ENCODE data around the gene RBP7. TPM values are rescaled to one million over a fixed set of nuclear protein-coding genes. Genes with fewer than 3 reads are reported as not detected.
A peak's percentile ranks its signal among the peaks of the same experiment; 100 is the strongest.

The RBP7 gene
- total and polyA plus RNA-seq, 2 donors (not counting 3 experiments of a cell fraction or from before 2014, with no cell fraction given): not detected

- no peak overlapping the region for H3K27ac ChIP-seq (ENCODE audit: insufficient read depth, low read depth, low read length)
- ChIA-PET CTCF (interaction anchor here (0.7 to 1.2 kb wide), 2 partner anchors 11 to 41 kb away, joined by 3 to 4 read pairs; no protein-coding TSS in a partner anchor), POLR2A (no interaction called here)
- H3K79me2 ChIP-seq (ENCODE audit: control insufficient read depth, insufficient read depth, low read length): no peaks in the 10 kb centered on the region
- no peak overlapping the region for H3K9ac ChIP-seq (replicated peaks; ENCODE audit: extremely low read depth, insufficient read depth, low read length)
- H3K36me3 ChIP-seq (ENCODE audit: control insufficient read depth in 2 of 2, extremely low read depth in 1 of 2, insufficient read depth in 2 of 2, low read length in 2 of 2): no peaks in the 10 kb centered on the region
- no peak overlapping the region for H3K4me3 ChIP-seq (replicated peaks in 1 of 3; ENCODE audit: insufficient read depth in 1 of 3, low read depth in 1 of 3, low read length in 3 of 3)
- H3K9me1 ChIP-seq (replicated peaks; ENCODE audit: control insufficient read depth, extremely low read depth, insufficient read depth, low read length): no peaks in the 10 kb centered on the region
- H3K4me1 ChIP-seq (ENCODE audit: control insufficient read depth, extremely low read depth, insufficient read depth, low read length): peaks cover 16% of the 10 kb centered on the region
- DNase-seq (ENCODE audit: low read depth, low spot score) (peak; percentile 90), FAIRE-seq (peak; percentile 98)
- no TSS peak for BruUV-seq (replicated peaks)
- intact Hi-C loops (cut with micrococcal nuclease): loop anchor here (1.0 kb wide), 1 partner anchor 41 kb away; the partner anchor contains the start of gene UBE4B
- dilution Hi-C loops (cut with MboI; ENCODE audit: extremely low pct_ligation_motif_present, low sequenced_read_pairs): no loop called here
- TF ChIP-seq FOS (IDR thresholded peaks at IDR 0.05; ENCODE audit: borderline replicate concordance, insufficient read depth, low read length): peak; percentile 29
- peak; percentile 28 for TF ChIP-seq JUN (IDR thresholded peaks at IDR 0.05; ENCODE audit: borderline replicate concordance, insufficient read depth, insufficient read length, low read depth)
- peak; percentile 9 for TF ChIP-seq GATA2 (IDR thresholded peaks at IDR 0.05; ENCODE audit: insufficient read depth, insufficient read length, low read depth, low read length)
- TF ChIP-seq MAX (IDR thresholded peaks at IDR 0.05; ENCODE audit: insufficient read depth, insufficient read length): no peak
- H4K20me1 ChIP-seq (replicated peaks; ENCODE audit: control insufficient read depth, extremely low read depth, insufficient read depth, low read length): no peaks in the 10 kb centered on the region
- no peaks in the 10 kb centered on the region for H3K9me3 ChIP-seq (replicated peaks; ENCODE audit: control insufficient read depth, insufficient read depth, low read length)
- H3K27me3 ChIP-seq (ENCODE audit: control insufficient read depth in 2 of 2, insufficient read depth in 2 of 2, low read length in 2 of 2): peaks cover 11 to 21% of the 10 kb centered on the region in 2 experiments
- H3K4me2 ChIP-seq (ENCODE audit: insufficient read depth, low read length): peak overlapping the region; percentile 3
- no peak overlapping the region for H2AFZ ChIP-seq (ENCODE audit: low read depth, low read length)
Measured at GRCh38 chr1:9990944-9991343, 6.1 kb upstream of the RBP7 start.

- Histone ChIP-seq H3K9me1 (replicated peaks; ENCODE audit: control insufficient read depth, extremely low read depth, insufficient read depth, low read length) (no peaks in the 10 kb centered on the region), H3K36me3 (ENCODE audit: control insufficient read depth in 2 of 2, extremely low read depth in 1 of 2, insufficient read depth in 2 of 2, low read length in 2 of 2) (no peaks in the 10 kb centered on the region), H4K20me1 (replicated peaks; ENCODE audit: control insufficient read depth, extremely low read depth, insufficient read depth, low read length) (no peaks in the 10 kb centered on the region), H3K9me3 (replicated peaks; ENCODE audit: control insufficient read depth, insufficient read depth, low read length) (no peaks in the 10 kb centered on the region), H2AFZ (ENCODE audit: low read depth, low read length) (no peak overlapping the region), H3K4me2 (ENCODE audit: insufficient read depth, low read length) (no peak overlapping the region), H3K9ac (replicated peaks; ENCODE audit: extremely low read depth, insufficient read depth, low read length) (no peak overlapping the region), H3K27me3 (ENCODE audit: control insufficient read depth in 2 of 2, insufficient read depth in 2 of 2, low read length in 2 of 2) (peaks cover 19 to 36% of the 10 kb centered on the region in 2 experiments), H3K27ac (ENCODE audit: insufficient read depth, low read depth, low read length) (no peak overlapping the region), H3K4me1 (ENCODE audit: control insufficient read depth, extremely low read depth, insufficient read depth, low read length) (peaks cover 23% of the 10 kb centered on the region), H3K4me3 (replicated peaks in 1 of 3; ENCODE audit: insufficient read depth in 1 of 3, low read depth in 1 of 3, low read length in 3 of 3) (no peak overlapping the region), H3K79me2 (ENCODE audit: control insufficient read depth, insufficient read depth, low read length) (no peaks in the 10 kb centered on the region)
- dilution Hi-C loops (cut with MboI; ENCODE audit: extremely low pct_ligation_motif_present, low sequenced_read_pairs) (no loop called here), intact Hi-C loops (cut with micrococcal nuclease) (no loop called here)
- DNase-seq (ENCODE audit: low read depth, low spot score) (no peak), FAIRE-seq (peak; percentile 26)
- POLR2A ChIA-PET: no interaction called here
- TF ChIP-seq MYC (IDR thresholded peaks at IDR 0.05; ENCODE audit: low read depth, low read length): no peak
- TF ChIP-seq FOS (IDR thresholded peaks at IDR 0.05; ENCODE audit: borderline replicate concordance, insufficient read depth, low read length): no peak
- TF ChIP-seq JUN (IDR thresholded peaks at IDR 0.05; ENCODE audit: borderline replicate concordance, insufficient read depth, insufficient read length, low read depth): no peak
- no peak for TF ChIP-seq POLR2AphosphoS5 (IDR thresholded peaks at IDR 0.05; ENCODE audit: insufficient read depth, low read depth, low read length)
- no peak for TF ChIP-seq POLR2A (IDR thresholded peaks at IDR 0.05; ENCODE audit: low read depth, low read length)
- TF ChIP-seq EZH2 (IDR thresholded peaks at IDR 0.05; ENCODE audit: borderline replicate concordance, low read depth, low read length, severe bottlenecking): no peak
- TF ChIP-seq, protein P1, sequence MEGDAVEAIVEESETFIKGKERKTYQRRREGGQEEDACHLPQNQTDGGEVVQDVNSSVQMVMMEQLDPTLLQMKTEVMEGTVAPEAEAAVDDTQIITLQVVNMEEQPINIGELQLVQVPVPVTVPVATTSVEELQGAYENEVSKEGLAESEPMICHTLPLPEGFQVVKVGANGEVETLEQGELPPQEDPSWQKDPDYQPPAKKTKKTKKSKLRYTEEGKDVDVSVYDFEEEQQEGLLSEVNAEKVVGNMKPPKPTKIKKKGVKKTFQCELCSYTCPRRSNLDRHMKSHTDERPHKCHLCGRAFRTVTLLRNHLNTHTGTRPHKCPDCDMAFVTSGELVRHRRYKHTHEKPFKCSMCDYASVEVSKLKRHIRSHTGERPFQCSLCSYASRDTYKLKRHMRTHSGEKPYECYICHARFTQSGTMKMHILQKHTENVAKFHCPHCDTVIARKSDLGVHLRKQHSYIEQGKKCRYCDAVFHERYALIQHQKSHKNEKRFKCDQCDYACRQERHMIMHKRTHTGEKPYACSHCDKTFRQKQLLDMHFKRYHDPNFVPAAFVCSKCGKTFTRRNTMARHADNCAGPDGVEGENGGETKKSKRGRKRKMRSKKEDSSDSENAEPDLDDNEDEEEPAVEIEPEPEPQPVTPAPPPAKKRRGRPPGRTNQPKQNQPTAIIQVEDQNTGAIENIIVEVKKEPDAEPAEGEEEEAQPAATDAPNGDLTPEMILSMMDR (IDR thresholded peaks at IDR 0.05; ENCODE audit: extremely low read depth in 1 of 2, insufficient read depth in 1 of 2, low read depth in 1 of 2, low read length in 2 of 2): no peak
- no peak for TF ChIP-seq MAX (IDR thresholded peaks at IDR 0.05; ENCODE audit: insufficient read depth, insufficient read length)
- TF ChIP-seq GATA2 (IDR thresholded peaks at IDR 0.05; ENCODE audit: insufficient read depth, insufficient read length, low read depth, low read length): no peak
- CTCF ChIA-PET: interaction anchor here (0.7 to 1.8 kb wide), 3 partner anchors 10 to 50 kb away, joined by 3 to 8 read pairs (median 3); partner anchors contain the start of genes LZIC and NMNAT1
- no TSS peak for BruUV-seq (replicated peaks)
Measured at GRCh38 chr1:9992910-9993309, 4.1 kb upstream of the RBP7 start.

All from endothelial cell of umbilical vein (primary cell).